Mesothelial cell of epicardium (in vitro differentiated cells): Measurements from ENCODE around the gene ATXN7L2. TPM values are rescaled to one million over a fixed set of nuclear protein-coding genes. Genes with fewer than 3 reads are reported as not detected.

ENCODE experiments used
- DNase-seq, 2 experiments: peaks; one replicate each; pipeline ENCODE4 v3.0.0; 2021; ENCODE audit warnings: low spot score in 2 of 2; ENCODE audit not compliant: unreplicated experiment in 2 of 2
- H3K27ac Mint-ChIP-seq: 2 replicates; pipeline ENCODE4 v1.8.0; 2021; ENCODE audit warnings: mixed read lengths
- H3K27me3 Mint-ChIP-seq: 2 replicates; pipeline ENCODE4 v1.8.0; 2021; ENCODE audit warnings: low read depth, mixed read lengths
- H3K36me3 Mint-ChIP-seq: 2 replicates; pipeline ENCODE4 v1.8.0; 2021; ENCODE audit warnings: mixed read lengths
- H3K4me1 Mint-ChIP-seq: 2 replicates; pipeline ENCODE4 v1.8.0; 2021; ENCODE audit warnings: mixed read lengths
- H3K4me3 Mint-ChIP-seq: 2 replicates; pipeline ENCODE4 v1.8.0; 2021; ENCODE audit warnings: mild to moderate bottlenecking, moderate library complexity, mixed read lengths
- H3K9me3 Mint-ChIP-seq: 2 replicates; pipeline ENCODE4 v1.8.0; 2021; ENCODE audit warnings: mixed read lengths
- total RNA-seq: library from RNA; stranded (reverse); gene quantifications from 3 replicates; pipeline ENCODE4 v1.2.1, GENCODE V29; 2021
- TF ChIP-seq, protein P1 (sequence below): fragments of 200-600 bp; sonication (generic); IDR thresholded peaks from one replicate; pipeline ENCODE4 v1.5.0; 2021; ENCODE audit warnings: antibody characterized with exemption; ENCODE audit not compliant: unreplicated experiment

Gene ATXN7L2, protein sequence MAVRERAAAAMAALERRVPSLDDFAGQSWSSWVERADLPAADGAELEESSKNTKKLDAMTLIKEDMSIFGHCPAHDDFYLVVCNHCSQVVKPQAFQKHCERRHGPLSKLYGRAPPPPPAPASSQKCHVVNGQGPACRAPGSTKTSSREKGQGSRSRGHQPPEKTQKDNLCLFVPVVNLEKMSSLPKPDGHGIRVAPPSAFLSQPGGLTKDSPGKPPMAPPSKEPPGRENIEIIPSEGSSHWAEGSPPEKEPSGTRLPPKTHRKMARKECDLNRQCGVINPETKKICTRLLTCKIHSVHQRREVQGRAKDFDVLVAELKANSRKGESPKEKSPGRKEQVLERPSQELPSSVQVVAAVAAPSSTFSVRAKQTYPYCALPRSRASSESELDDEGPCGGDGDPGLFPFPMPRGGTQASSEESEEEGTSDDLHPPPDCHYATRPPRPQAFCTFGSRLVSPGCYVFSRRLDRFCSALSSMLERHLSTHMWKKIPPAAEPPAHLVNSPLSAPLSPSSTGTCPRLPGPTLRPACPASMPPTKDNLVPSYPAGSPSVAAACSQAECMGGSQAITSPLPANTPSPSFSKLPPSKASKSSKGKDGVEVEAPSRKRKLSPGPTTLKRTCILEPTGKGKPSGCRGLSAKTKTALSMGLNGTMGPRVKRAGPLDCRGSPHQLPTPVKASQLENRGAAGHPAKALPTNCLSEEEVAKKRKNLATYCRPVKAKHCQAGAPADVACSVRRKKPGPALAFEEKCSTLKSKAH
- total RNA-seq = 13.8 to 14.9 TPM (median 13.8 TPM) in 3 replicates

DNA sequence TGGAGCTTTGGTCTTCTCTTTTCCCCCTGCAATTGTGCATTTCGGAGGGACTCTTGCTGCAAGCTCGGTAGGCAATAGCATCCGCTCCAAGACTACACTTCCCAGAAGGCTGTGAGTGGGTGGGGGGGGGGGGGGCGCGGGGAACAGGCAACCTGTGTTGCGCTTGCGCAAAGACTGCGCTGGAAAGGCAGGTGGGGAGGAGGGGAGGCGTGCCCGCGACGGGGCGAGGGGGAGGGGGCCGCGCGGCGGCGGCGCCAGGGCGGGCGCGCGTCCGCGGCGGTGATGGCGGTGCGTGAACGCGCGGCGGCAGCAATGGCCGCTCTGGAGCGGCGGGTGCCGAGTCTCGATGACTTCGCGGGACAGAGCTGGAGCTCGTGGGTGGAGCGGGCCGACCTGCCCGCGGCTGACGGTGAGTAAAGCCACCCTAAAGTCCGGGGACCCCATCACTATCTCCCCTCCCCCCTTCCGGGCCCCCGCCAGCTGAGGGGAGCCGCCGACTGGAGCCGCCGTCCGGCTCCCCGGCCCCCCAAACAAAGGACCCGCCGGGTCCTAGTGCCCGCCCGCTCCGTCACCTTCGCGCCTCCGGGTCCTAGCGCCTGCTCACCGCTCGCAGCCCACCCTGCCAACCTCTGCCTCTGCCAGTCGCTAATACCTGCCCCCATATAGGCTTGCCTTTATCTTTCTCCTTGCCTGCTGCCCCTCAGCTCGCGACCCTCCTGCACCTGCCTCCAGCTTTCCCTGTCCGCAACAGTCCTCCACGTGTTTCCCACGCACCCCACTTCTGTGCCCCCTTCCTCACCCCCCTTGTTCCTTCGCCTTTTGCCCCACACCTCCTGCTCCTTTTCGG, at the start of gene ATXN7L2:
Gene ATXN7L2 (plus strand): TSS at position 234 of the 847 bp plus-strand sequence. CDS start 49 bp downstream, at position 283.
- Mint-ChIP-seq H3K4me1 (peaks cover 21% of the 10 kb centered on the region), H3K27me3 (peaks cover 34% of the 10 kb centered on the region), H3K9me3 (no peaks in the 10 kb centered on the region), H3K4me3 (peak within 1 kb of the TSS; percentile 87), H3K36me3 (peaks cover 2% of the 10 kb centered on the region), H3K27ac (peak within 1 kb of the TSS; percentile 91)
- peak; percentile 90 to 93 for DNase-seq
- TF ChIP-seq, protein P1, sequence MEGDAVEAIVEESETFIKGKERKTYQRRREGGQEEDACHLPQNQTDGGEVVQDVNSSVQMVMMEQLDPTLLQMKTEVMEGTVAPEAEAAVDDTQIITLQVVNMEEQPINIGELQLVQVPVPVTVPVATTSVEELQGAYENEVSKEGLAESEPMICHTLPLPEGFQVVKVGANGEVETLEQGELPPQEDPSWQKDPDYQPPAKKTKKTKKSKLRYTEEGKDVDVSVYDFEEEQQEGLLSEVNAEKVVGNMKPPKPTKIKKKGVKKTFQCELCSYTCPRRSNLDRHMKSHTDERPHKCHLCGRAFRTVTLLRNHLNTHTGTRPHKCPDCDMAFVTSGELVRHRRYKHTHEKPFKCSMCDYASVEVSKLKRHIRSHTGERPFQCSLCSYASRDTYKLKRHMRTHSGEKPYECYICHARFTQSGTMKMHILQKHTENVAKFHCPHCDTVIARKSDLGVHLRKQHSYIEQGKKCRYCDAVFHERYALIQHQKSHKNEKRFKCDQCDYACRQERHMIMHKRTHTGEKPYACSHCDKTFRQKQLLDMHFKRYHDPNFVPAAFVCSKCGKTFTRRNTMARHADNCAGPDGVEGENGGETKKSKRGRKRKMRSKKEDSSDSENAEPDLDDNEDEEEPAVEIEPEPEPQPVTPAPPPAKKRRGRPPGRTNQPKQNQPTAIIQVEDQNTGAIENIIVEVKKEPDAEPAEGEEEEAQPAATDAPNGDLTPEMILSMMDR = no peak

DNA sequence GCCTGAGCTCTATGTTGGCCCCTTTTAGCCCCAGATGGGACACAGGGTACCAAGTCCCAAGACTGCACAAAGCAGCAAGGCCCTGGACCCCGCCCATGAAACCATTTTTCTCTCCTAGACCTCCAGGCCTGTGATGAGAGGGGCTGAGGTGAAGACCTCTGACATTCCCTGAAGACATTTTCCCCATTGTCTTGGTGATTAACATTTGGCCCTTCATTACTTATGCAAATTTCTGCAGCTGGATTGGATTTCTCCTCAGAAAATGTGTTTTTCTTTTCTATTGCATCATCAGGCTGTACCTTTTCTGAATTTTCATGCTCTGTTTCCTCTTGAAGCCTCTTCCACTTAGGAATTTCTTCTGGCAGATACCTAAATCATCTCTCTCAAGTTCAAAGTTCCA, 49.2 kb upstream of the ATXN7L2 start:
- H3K36me3 Mint-ChIP-seq = no peaks in the 10 kb centered on the region
- H3K27ac Mint-ChIP-seq = no peak overlapping the region
- H3K9me3 Mint-ChIP-seq = peaks cover 11% of the 10 kb centered on the region
- H3K4me1 Mint-ChIP-seq = peaks cover 6% of the 10 kb centered on the region
- no peak overlapping the region for H3K4me3 Mint-ChIP-seq
- TF ChIP-seq, protein P1 = no peak
- DNase-seq = no peak
- peaks cover 9% of the 10 kb centered on the region for H3K27me3 Mint-ChIP-seq

DNA sequence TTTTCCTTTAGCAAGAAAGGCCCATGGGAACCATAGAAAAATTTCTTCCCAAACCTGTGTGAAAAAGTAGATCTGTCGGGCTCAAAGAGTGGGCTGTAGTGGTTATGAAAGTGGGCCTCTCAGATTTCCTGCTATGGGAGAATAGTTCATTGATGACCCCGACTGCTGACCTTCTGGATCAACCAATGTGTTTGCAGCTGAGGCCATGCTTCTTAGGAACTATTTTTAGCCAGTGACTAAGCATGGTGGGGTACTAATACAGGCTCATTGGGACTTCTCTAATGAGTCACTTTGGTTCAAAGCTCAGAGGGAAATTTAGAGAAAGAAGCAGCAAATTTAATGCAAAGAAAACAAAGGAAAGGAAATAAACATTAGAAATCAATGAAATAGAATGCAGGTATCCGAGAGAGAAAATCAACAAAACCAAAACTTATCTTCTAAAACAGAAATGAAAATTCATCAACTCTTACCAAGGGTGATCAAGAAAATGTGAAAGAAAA, 44.9 kb upstream of the ATXN7L2 start:
- Mint-ChIP-seq H3K27me3 (peaks cover 5% of the 10 kb centered on the region), H3K9me3 (peaks cover 6% of the 10 kb centered on the region), H3K4me3 (no peak overlapping the region), H3K4me1 (no peaks in the 10 kb centered on the region), H3K36me3 (no peaks in the 10 kb centered on the region), H3K27ac (no peak overlapping the region)
- DNase-seq = no peak
- TF ChIP-seq, protein P1 = no peak

DNA sequence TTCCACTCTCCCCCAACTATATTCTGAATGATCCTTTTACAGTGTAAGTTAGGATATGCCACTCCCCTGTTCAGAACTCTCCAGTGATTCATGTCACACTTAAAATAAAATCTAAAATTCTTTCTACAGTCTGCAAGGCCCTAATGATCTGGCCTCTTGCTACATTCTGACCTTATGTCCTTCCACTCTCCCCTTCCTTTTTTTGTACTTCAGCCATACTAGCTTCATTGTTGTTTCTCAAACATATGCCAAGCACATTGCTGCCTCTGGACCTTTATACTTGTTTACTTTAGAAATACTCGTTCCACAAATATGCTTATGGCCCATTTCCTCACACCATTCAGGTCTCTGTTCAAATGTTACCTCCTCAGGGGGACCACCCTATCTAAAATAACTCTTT, 42.6 kb upstream of the ATXN7L2 start:
- Mint-ChIP-seq H3K4me1 (peaks cover 4% of the 10 kb centered on the region), H3K36me3 (no peaks in the 10 kb centered on the region), H3K9me3 (no peaks in the 10 kb centered on the region)

More for the DNA sequence above, 42.6 kb upstream of the ATXN7L2 start:
- no peak for DNase-seq
- TF ChIP-seq, protein P1 = no peak
- Mint-ChIP-seq H3K4me3 (no peak overlapping the region), H3K27ac (no peak overlapping the region), H3K27me3 (peaks cover 8% of the 10 kb centered on the region)
